Esophagus muscularis mucosa (tissue), 4 donors: ENCODE measurements around the gene PHLDA1. TPM values are rescaled to one million over a fixed set of nuclear protein-coding genes. Genes with fewer than 3 reads are reported as not detected.

ENCODE experiments used
- DNase-seq: peaks from one replicate; pipeline ENCODE4 v3.0.0-alpha.2; 2017; ENCODE audit errors: extremely low spot score
- H3K27ac ChIP-seq, 4 donors: fragments of 200-600 bp; sonication (generic); replicated peaks in 1 of 4; 1 replicate in 3 of 4; 2 replicates in 1 of 4; pipeline ENCODE4 v1.5.1; 2016 to 2019; ENCODE audit warnings: mild to moderate bottlenecking in 1 of 4
- H3K27me3 ChIP-seq, 4 donors: fragments of 200-600 bp; sonication (generic); one replicate each; pipeline versions ENCODE4 v1.5.1 to v1.6.0; 2016 to 2019
- H3K36me3 ChIP-seq, 4 donors: fragments of 200-600 bp; sonication (generic); one replicate each; pipeline ENCODE4 v1.5.1; 2016 to 2019
- H3K4me1 ChIP-seq, 4 donors: fragments of 200-600 bp; sonication (generic); one replicate each; pipeline ENCODE4 v1.5.1; 2016 to 2019
- H3K4me3 ChIP-seq, 4 donors: fragments of 200-600 bp; sonication (generic); 1 replicate in 2 of 4; 2 replicates in 2 of 4; pipeline ENCODE4 v1.5.1; 2016 to 2019; ENCODE audit warnings: mild to moderate bottlenecking in 4 of 4, moderate library complexity in 1 of 4
- H3K9me3 ChIP-seq, 4 donors: fragments of 200-600 bp; sonication (generic); 1 replicate in 3 of 4; 2 replicates in 1 of 4; pipeline ENCODE4 v1.5.1; 2016 to 2019
- CTCF ChIP-seq, 3 experiments: fragments of 200-600 bp in 2 of 3; fragments of 450-650 bp in 1 of 3; sonication (generic) in 2 of 3; IDR thresholded peaks; one replicate each; pipeline ENCODE4 v1.5.1; 2017 to 2019; ENCODE audit warnings: antibody characterized with exemption in 3 of 3, mild to moderate bottlenecking in 2 of 3, moderate library complexity in 1 of 3
- EP300 ChIP-seq: sonication (generic); formaldehyde crosslinking; IDR thresholded peaks from one replicate; pipeline ENCODE4 v1.6.1; 2017; ENCODE audit warnings: antibody characterized with exemption
- POLR2A ChIP-seq: fragments of 450-650 bp; IDR thresholded peaks from one replicate; pipeline ENCODE4 v1.6.1; 2017; ENCODE audit warnings: antibody characterized with exemption, moderate library complexity, mild to moderate bottlenecking, low read depth
- POLR2AphosphoS5 ChIP-seq, 2 donors: sonication (generic); formaldehyde crosslinking; IDR thresholded peaks; one replicate each; pipeline ENCODE4 v1.6.1; 2017; ENCODE audit warnings: antibody characterized with exemption in 2 of 2
- WGBS: methylation state at CpG from one replicate; pipeline ENCODE4 v1.1.5; 2018; 5-methylcytosine and 5-hydroxymethylcytosine counted together
- intact Hi-C: fragments of 100-400 bp; cut with DNase I; formaldehyde crosslinking; loops from one replicate; pipeline ENCODE4 v1.15.1; 2023
- total RNA-seq, 4 donors: library from RNA; depleted of rRNA; stranded (reverse); fragments of >200 nt; gene quantifications; one replicate each; pipeline versions ENCODE4 v1.1.0 to v1.2.1, GENCODE V29; 2016

The PHLDA1 gene
- total RNA-seq = 10 to 100 TPM in 1 of 4 donors, 1 to 10 TPM in 3; 5.0 to 25.3 (median 6.1) TPM

DNA sequence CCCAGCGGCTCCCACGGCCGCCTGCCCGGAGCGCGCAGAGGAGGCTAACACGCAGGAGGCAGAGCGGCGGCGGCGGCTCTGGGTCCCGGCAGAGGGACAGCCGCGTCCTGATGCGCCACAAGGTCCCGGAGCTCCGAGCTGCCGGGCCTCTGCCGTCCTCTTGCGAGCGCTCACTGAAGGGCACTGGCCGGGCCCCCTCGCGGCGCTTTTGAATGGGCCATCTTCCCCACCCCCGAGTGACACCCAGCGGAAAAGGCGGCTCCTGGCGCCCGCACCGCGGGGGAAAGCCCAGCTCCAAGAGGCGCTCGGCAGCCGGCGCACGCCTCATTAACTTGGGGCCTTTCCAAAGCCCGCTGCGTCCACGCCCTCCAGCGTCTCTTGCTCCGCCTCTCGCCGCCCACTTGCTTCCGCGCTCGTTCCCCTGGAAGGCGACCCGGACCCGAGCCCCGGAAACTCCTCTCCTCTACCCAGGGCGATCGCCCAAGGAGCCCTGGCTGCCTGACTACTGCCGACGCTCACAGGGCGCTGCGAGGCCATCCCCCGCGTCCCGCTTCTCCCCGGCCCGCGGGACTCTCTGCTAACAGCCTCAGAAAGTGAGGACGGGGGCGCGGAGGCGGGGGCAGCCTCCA, at the start of gene PHLDA1:
Gene PHLDA1 (minus strand): TSS at position 363 of the 629 bp plus-strand sequence.
- peak within 1 kb of the TSS; percentile 93 to 97 (median 96) for H3K27ac ChIP-seq
- H3K36me3 ChIP-seq = no peaks in the 10 kb centered on the region
- intact Hi-C loops = loop anchor here (5.0 to 10.0 kb wide), 3 partner anchors 54 to 316 kb away; partner anchors contain the start of gene BBS10
- peak; percentile 98 for DNase-seq
- H3K9me3 ChIP-seq = no peaks in the 10 kb centered on the region
- WGBS = 2% methylated on average over 10 of the region's 67 CpGs
- peak within 1 kb of the TSS; percentile 68 to 86 (median 80) for H3K4me3 ChIP-seq
- peaks cover 0 to 37% (median 34%) of the 10 kb centered on the region in 4 donors for H3K4me1 ChIP-seq
- H3K27me3 ChIP-seq = no peaks in the 10 kb centered on the region
- TF ChIP-seq CTCF (IDR thresholded peaks at IDR 0.05) (peak; percentile 27 to 68 (median 62)), POLR2A (peak; percentile 44), POLR2AphosphoS5 (IDR thresholded peaks at IDR 0.05) (peak; percentile 89 to 93), EP300 (no peak)

DNA sequence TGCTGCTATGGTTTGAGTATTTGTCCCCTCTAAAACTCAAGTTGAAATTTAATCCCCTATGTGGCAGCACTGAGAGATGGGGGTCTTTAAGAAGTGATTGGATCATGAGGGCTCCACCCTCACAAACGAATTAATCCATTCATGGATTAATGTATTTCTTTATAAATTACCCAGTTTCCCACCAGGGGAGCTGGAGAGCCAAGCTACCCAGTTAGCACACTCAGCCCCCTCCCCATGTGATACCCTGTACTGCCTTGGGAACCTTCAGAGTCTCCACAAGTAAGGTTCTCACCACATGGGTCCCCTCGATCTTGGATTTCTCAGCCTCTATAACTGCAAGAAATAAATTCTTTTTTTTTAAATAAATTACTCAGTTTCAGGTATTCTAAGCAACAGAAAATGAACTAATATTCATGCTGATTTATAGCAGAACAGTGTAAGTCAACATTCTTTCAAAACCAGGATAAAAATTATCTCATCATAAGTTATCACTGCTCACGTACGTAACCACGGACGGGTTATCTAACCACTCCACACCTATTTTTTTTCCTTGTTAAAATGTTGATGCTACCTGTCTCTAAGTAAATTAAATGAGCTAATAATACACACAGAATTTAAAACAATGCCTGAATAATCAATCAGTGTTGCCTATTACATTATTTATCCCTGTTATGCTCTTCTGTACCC, 49.3 kb upstream of the PHLDA1 start:
- H3K4me3 ChIP-seq = no peak overlapping the region
- no peak for TF ChIP-seq POLR2AphosphoS5 (IDR thresholded peaks at IDR 0.05)
- TF ChIP-seq EP300 = no peak
- TF ChIP-seq CTCF (IDR thresholded peaks at IDR 0.05) = no peak
- no peak for TF ChIP-seq POLR2A
- intact Hi-C loops = loop anchor here (10.0 kb wide), 1 partner anchor 174 kb away; no protein-coding TSS in a partner anchor
- H3K9me3 ChIP-seq = peaks cover 0 to 15% (median 12%) of the 10 kb centered on the region in 4 donors
- no peaks in the 10 kb centered on the region for H3K27me3 ChIP-seq
- no peaks in the 10 kb centered on the region for H3K36me3 ChIP-seq
- WGBS = 72% methylated on average over 6 of the region's 6 CpGs
- no peak overlapping the region for H3K27ac ChIP-seq
- peaks cover 18 to 47% (median 42%) of the 10 kb centered on the region in 4 donors for H3K4me1 ChIP-seq
- no peak for DNase-seq

DNA sequence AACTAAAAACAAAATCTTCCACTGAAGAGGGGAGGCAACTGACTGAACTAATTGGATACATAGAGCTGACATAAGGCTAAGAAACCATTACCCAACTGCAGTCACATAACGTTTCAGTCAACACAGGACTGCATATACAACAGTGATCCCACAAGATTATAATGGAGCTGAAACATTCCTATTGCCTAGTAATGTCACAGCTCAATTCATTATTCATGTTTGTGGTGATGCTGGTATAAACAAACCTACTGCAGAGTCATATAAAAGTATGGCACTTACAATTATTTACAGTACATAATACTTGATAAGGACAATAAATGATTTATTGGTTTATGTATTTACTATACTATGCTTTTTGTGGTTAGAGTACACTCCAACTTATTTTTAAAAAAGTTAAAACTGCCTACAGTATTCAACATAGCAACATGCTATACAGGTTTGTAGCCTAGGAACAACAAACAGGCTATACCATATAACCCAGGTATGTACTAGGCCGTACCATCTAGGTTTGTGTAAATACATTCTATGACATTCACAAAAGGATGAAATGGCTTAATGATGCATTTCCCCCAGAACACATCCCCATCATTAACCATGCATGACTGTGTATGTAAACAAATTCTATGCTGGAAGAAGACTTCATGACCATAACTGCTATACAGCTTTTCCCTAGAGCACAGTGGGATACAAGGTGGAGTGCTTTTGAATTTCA, 48.6 kb upstream of the PHLDA1 start:
- peaks cover 0 to 15% (median 12%) of the 10 kb centered on the region in 4 donors for H3K9me3 ChIP-seq
- no peak for TF ChIP-seq POLR2AphosphoS5 (IDR thresholded peaks at IDR 0.05)
- no peak for TF ChIP-seq EP300
- no peak for TF ChIP-seq CTCF (IDR thresholded peaks at IDR 0.05)
- TF ChIP-seq POLR2A = no peak
- H3K27ac ChIP-seq = no peak overlapping the region
- intact Hi-C loops = loop anchor here (10.0 kb wide), 1 partner anchor 175 kb away; no protein-coding TSS in a partner anchor
- no peaks in the 10 kb centered on the region for H3K27me3 ChIP-seq
- WGBS = 90% methylated on average over 2 of the region's 2 CpGs
- H3K4me3 ChIP-seq = no peak overlapping the region
- peaks cover 11 to 49% (median 41%) of the 10 kb centered on the region in 4 donors for H3K4me1 ChIP-seq
- DNase-seq = no peak
- H3K36me3 ChIP-seq = no peaks in the 10 kb centered on the region

GRCh38 chr12:76078748-76079147, 47.2 kb upstream of the PHLDA1 start:
- H3K36me3 ChIP-seq = no peaks in the 10 kb centered on the region
- TF ChIP-seq EP300 (no peak), POLR2AphosphoS5 (IDR thresholded peaks at IDR 0.05) (no peak), POLR2A (no peak), CTCF (IDR thresholded peaks at IDR 0.05) (no peak)
- peaks cover 12 to 57% (median 50%) of the 10 kb centered on the region in 4 donors for H3K4me1 ChIP-seq
- WGBS = 97% methylated on average over 2 of the region's 2 CpGs
- H3K27ac ChIP-seq = no peak overlapping the region
- DNase-seq = no peak
- peaks cover 0 to 15% (median 12%) of the 10 kb centered on the region in 4 donors for H3K9me3 ChIP-seq
- H3K27me3 ChIP-seq = no peaks in the 10 kb centered on the region
- intact Hi-C loops = no loop called here
- H3K4me3 ChIP-seq = no peak overlapping the region
